SK-N-SH (cell line): ENCODE results near the gene PCK2. TPM values are rescaled to one million over a fixed set of nuclear protein-coding genes. Genes with fewer than 3 reads are reported as not detected.
A peak's percentile ranks its signal among the peaks of the same experiment; 100 is the strongest.

Experiments used
- CTCF ChIA-PET: fragments of 300-600, 350-600 bp; formaldehyde crosslinking; extraction: SDS; loops from one replicate; lab custom pipeline; 2021; lab: Yijun Ruan, JAX
- POLR2A ChIA-PET: fragments of 350-600 bp; sonication (Branson Sonifier 250); formaldehyde crosslinking; extraction: SDS; loops from one replicate; lab custom pipeline; 2020; ENCODE audit warnings: antibody characterized with exemption, inconsistent platforms; lab: Yijun Ruan, JAX
- DNase-seq: peaks from one replicate; pipeline ENCODE4 v3.0.0; 2012
- H2AFZ ChIP-seq: fragments of 200-600 bp; sonication (generic); 2 replicates; pipeline ENCODE4 v1.8.1; 2016; ENCODE audit warnings: antibody characterized with exemption, mild to moderate bottlenecking, low read depth
- H3F3A ChIP-seq: fragments of 200-600 bp; sonication (generic); replicated peaks from 2 replicates; pipeline ENCODE3; 2016; ENCODE audit warnings: antibody characterized with exemption, mild to moderate bottlenecking; ENCODE audit not compliant: insufficient read depth
- H3K27ac ChIP-seq, 2 experiments: fragments of 200-500 bp in 1 of 2; fragments of 200-600 bp in 1 of 2; sonication (Bioruptor generic) in 1 of 2; sonication (generic), shearing (Covaris generic) in 1 of 2; 2 replicates each; pipeline versions ENCODE4 v1.5.1 to v1.6.1; 2014 to 2016; ENCODE audit warnings: low read depth in 2 of 2, inconsistent platforms in 1 of 2, low read length in 1 of 2, mild to moderate bottlenecking in 1 of 2, mixed read lengths in 1 of 2
- H3K27me3 ChIP-seq: fragments of 200-600 bp; sonication (generic), shearing (Covaris generic); 2 replicates; pipeline ENCODE4 v1.6.1; 2016; ENCODE audit warnings: mixed run types; ENCODE audit not compliant: insufficient read depth
- H3K36me3 ChIP-seq, 2 experiments: fragments of 200-500 bp in 1 of 2; fragments of 200-600 bp in 1 of 2; sonication (Bioruptor generic) in 1 of 2; sonication (generic) in 1 of 2; replicated peaks in 1 of 2; 2 replicates each; pipeline versions ENCODE3 to v1.5.1; 2014 to 2016; ENCODE audit warnings: low read length in 1 of 2, mild to moderate bottlenecking in 1 of 2; ENCODE audit not compliant: insufficient read depth in 2 of 2, control insufficient read depth in 1 of 2
- H3K4me1 ChIP-seq, 2 experiments: fragments of 200-500 bp in 1 of 2; fragments of 200-600 bp in 1 of 2; sonication (Bioruptor generic) in 1 of 2; sonication (generic), shearing (Covaris generic) in 1 of 2; 2 replicates each; pipeline versions ENCODE4 v1.5.1 to v1.6.1; 2014 to 2016; ENCODE audit warnings: low read depth in 1 of 2, low read length in 1 of 2, mixed run types in 1 of 2; ENCODE audit not compliant: insufficient read depth in 2 of 2, control insufficient read depth in 1 of 2
- H3K4me2 ChIP-seq: fragments of 200-600 bp; sonication (generic), shearing (Covaris generic); 2 replicates; pipeline ENCODE4 v1.6.1; 2017; ENCODE audit warnings: mixed run types
- H3K4me3 ChIP-seq, 2 experiments: fragments of 200-500 bp in 1 of 2; fragments of 200-600 bp in 1 of 2; sonication (Bioruptor generic) in 1 of 2; sonication (generic), shearing (Covaris generic) in 1 of 2; 2 replicates each; pipeline versions ENCODE4 v1.5.1 to v1.8.1; 2014 to 2016; ENCODE audit warnings: low read depth in 2 of 2, inconsistent platforms in 1 of 2, low read length in 1 of 2, mild to moderate bottlenecking in 1 of 2, mixed read lengths in 1 of 2, moderate library complexity in 1 of 2
- H3K79me2 ChIP-seq: fragments of 200-600 bp; sonication (generic); 2 replicates; pipeline ENCODE4 v1.8.1; 2017; ENCODE audit warnings: mild to moderate bottlenecking; ENCODE audit not compliant: insufficient read depth
- H3K9ac ChIP-seq: fragments of 200-600 bp; sonication (generic); 2 replicates; pipeline ENCODE4 v1.6.1; 2017; ENCODE audit warnings: mixed run types
- H3K9me2 ChIP-seq: fragments of 200-600 bp; sonication (generic); 2 replicates; pipeline ENCODE4 v1.6.1; 2017; ENCODE audit warnings: mixed run types
- H3K9me3 ChIP-seq: fragments of 200-600 bp; sonication (generic); 2 replicates; pipeline ENCODE4 v1.6.1; 2017; ENCODE audit warnings: mixed run types, mild to moderate bottlenecking, moderate library complexity
- H4K20me1 ChIP-seq: fragments of 200-600 bp; sonication (generic); 2 replicates; pipeline ENCODE4 v1.6.1; 2017; ENCODE audit warnings: mild to moderate bottlenecking, mixed run types; ENCODE audit not compliant: insufficient read depth
- CHD2 ChIP-seq: fragments of 150-350 bp; IDR thresholded peaks from 2 replicates; pipeline ENCODE4 v1.6.1; 2018; ENCODE audit warnings: low read length; ENCODE audit not compliant: partially characterized antibody
- ELF1 ChIP-seq: IDR thresholded peaks from 2 replicates; pipeline ENCODE4 v1.4.0; 2012
- EP300 ChIP-seq, 2 experiments: IDR thresholded peaks; 2 replicates each; pipeline versions ENCODE4 v1.4.0 to v1.6.1; 2012; ENCODE audit warnings: borderline replicate concordance in 1 of 2, low read depth in 1 of 2, low read length in 1 of 2
- EZH2phosphoT487 ChIP-seq: fragments of 200-600 bp; sonication (generic); IDR thresholded peaks from 2 replicates; pipeline ENCODE4 v1.6.1; 2017; ENCODE audit warnings: low read depth, mixed run types, mild to moderate bottlenecking, antibody characterized with exemption, moderate library complexity, borderline replicate concordance
- FOXJ3 ChIP-seq: sonication (generic); formaldehyde crosslinking; IDR thresholded peaks from 2 replicates; pipeline ENCODE4 v1.5.1; 2020; ENCODE audit warnings: mild to moderate bottlenecking, missing genetic modification reagents
- FOXM1 ChIP-seq: IDR thresholded peaks from 2 replicates; pipeline ENCODE4 v1.4.0; 2012; ENCODE audit warnings: low read depth, mild to moderate bottlenecking
- MXI1 ChIP-seq: IDR thresholded peaks from 2 replicates; pipeline ENCODE4 v1.6.1; 2012; ENCODE audit warnings: mild to moderate bottlenecking, low read depth, low read length, improper control_type of control experiment
- RFX5 ChIP-seq: IDR thresholded peaks from 2 replicates; pipeline ENCODE4 v1.6.1; 2012; ENCODE audit warnings: mild to moderate bottlenecking, improper control_type of control experiment, low read length
- RXRA ChIP-seq: IDR thresholded peaks from 2 replicates; pipeline ENCODE4 v1.4.0; 2012; ENCODE audit warnings: low read depth, mild to moderate bottlenecking, borderline replicate concordance
- SIN3A ChIP-seq: IDR thresholded peaks from 2 replicates; pipeline ENCODE4 v1.6.1; 2012; ENCODE audit warnings: low read depth, mild to moderate bottlenecking, low read length, moderate library complexity, borderline replicate concordance
- TAF1 ChIP-seq: IDR thresholded peaks from 2 replicates; pipeline ENCODE4 v1.6.1; 2012; ENCODE audit warnings: low read depth, mild to moderate bottlenecking, low read length, moderate library complexity, borderline replicate concordance
- TCF12 ChIP-seq: IDR thresholded peaks from 2 replicates; pipeline ENCODE4 v1.4.0; 2012
- YY1 ChIP-seq: IDR thresholded peaks from 2 replicates; pipeline ENCODE4 v1.4.0; 2012; ENCODE audit warnings: low read depth, mild to moderate bottlenecking
- WGBS: methylation state at CpG from one replicate; pipeline ENCODE4 v1.1.6; 2017; ENCODE audit warnings: low lambda C conversion rate; 5-methylcytosine and 5-hydroxymethylcytosine counted together
- polyA plus RNA-seq, 3 experiments: library from polyadenylated mRNA; depleted of rRNA; stranded (reverse); fragments of >200 nt; gene quantifications; 2 replicates each; pipeline ENCODE4 v1.2.3, GENCODE V29; 2012
- TF ChIP-seq, protein P1 (sequence below): IDR thresholded peaks from 2 replicates; pipeline ENCODE4 v1.4.0; 2012; ENCODE audit warnings: low read depth, borderline replicate concordance
- TF ChIP-seq, protein P2 (sequence below): IDR thresholded peaks from 2 replicates; pipeline ENCODE4 v1.4.0; 2012; ENCODE audit warnings: low read depth

The PCK2 gene
- polyA plus RNA-seq, 1 of the 3 experiments (the other 2 are of a cell fraction), result 16.6 TPM

DNA sequence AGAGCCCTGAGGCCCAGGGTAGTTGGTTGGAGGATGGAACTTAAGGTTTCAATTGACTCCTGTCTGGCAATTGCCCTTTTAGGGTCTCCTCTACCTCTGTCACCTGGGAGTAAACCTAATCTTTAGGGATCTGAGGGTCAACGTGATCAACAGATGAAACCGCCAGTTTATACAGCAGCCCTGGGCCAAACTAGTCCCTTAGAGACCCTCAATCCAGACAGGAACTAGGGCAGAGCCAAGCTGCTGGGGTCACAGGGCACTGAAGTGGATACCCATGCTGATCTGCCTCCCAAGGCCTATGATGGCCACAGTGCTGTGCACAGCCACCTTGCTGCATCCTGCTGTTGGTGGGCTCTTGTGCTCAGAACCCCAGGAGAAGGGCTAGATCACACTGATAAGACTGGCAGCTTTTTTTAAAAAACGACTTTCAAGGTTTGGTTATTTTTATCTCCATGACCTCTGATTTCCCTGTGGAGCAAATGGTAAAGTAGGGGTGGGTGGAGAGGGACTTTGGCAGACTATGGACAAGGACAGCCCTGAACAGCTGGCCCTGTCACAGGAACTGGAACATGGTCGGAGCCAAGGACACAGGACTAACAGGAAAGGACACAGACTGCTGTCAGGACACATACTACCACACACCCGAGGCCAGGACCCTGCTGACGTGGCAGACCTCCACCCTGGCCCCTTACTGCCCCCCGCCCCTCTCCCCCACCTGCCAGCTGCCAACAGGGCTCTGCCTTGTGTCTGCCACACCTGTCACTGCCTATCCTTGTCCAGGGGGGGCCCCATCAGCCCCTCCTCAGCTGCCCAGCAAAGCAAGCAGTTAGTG, 36.8 kb downstream of the PCK2 start:
- Histone ChIP-seq H3F3A (peaks cover 9% of the 10 kb centered on the region), H3K27ac (no peak overlapping the region; a peak in 1 of 4 replicates), H2AFZ (no peak overlapping the region), H3K4me2 (no peak overlapping the region), H3K9me3 (no peaks in the 10 kb centered on the region), H3K4me3 (no peak overlapping the region), H4K20me1 (no peaks in the 10 kb centered on the region), H3K9ac (no peak overlapping the region), H3K27me3 (no peaks in the 10 kb centered on the region), H3K4me1 (peaks cover 0 to 13% of the 10 kb centered on the region in 2 experiments; a peak in 1 of 4 replicates), H3K9me2 (no peaks in the 10 kb centered on the region), H3K79me2 (no peaks in the 10 kb centered on the region), H3K36me3 (no peaks in the 10 kb centered on the region)
- ChIA-PET CTCF (interaction anchor here (1.5 to 1.6 kb wide), 2 partner anchors 20 to 72 kb away, joined by 3 to 6 read pairs; no protein-coding TSS in a partner anchor), POLR2A (interaction anchor here (0.7 to 2.3 kb wide), 2 partner anchors 15 to 16 kb away, joined by 3 to 6 read pairs; partner anchors contain the start of genes DCAF11 and NRL)
- WGBS, result 53% methylated on average over 5 of the region's 7 CpGs
- TF ChIP-seq, protein P1, sequence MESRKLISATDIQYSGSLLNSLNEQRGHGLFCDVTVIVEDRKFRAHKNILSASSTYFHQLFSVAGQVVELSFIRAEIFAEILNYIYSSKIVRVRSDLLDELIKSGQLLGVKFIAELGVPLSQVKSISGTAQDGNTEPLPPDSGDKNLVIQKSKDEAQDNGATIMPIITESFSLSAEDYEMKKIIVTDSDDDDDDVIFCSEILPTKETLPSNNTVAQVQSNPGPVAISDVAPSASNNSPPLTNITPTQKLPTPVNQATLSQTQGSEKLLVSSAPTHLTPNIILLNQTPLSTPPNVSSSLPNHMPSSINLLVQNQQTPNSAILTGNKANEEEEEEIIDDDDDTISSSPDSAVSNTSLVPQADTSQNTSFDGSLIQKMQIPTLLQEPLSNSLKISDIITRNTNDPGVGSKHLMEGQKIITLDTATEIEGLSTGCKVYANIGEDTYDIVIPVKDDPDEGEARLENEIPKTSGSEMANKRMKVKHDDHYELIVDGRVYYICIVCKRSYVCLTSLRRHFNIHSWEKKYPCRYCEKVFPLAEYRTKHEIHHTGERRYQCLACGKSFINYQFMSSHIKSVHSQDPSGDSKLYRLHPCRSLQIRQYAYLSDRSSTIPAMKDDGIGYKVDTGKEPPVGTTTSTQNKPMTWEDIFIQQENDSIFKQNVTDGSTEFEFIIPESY, result no peak
- no peak for TF ChIP-seq EZH2phosphoT487
- TF ChIP-seq TAF1, result no peak
- TF ChIP-seq MXI1, result no peak
- no peak for TF ChIP-seq RFX5
- no peak for TF ChIP-seq SIN3A
- TF ChIP-seq TCF12, result no peak
- TF ChIP-seq FOXJ3 (CRISPR knock-in tag), result no peak
- TF ChIP-seq YY1, result no peak
- no peak for TF ChIP-seq ELF1
- TF ChIP-seq FOXM1, result no peak
- no peak for TF ChIP-seq RXRA
- DNase-seq, result peak; percentile 18

DNA sequence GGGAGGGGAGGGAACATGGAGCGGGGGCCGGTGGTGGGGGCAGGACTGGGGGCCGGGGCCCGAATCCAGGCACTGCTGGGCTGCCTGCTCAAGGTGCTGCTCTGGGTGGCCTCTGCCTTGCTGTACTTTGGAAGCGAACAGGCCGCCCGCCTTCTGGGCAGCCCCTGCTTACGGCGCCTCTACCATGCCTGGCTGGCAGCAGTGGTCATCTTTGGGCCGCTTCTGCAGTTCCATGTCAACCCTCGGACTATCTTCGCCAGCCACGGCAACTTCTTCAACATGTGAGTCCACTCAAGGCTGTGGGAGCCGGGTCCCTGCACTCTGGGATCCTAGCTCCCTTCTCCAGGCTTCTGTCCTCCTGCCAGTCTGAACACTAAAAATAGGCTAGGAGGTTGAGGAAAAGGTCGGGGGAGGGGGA, 37.4 kb downstream of the PCK2 start:
- Histone ChIP-seq H3K4me1 (peaks cover 0 to 13% of the 10 kb centered on the region in 2 experiments; a peak in 1 of 4 replicates), H3K9ac (no peak overlapping the region), H3K4me3 (no peak overlapping the region), H3K4me2 (no peak overlapping the region), H3K79me2 (peaks cover under 1% of the 10 kb centered on the region; the same call in 1 of the 2 replicates), H3F3A (peaks cover 9% of the 10 kb centered on the region), H3K27me3 (no peaks in the 10 kb centered on the region), H3K27ac (no peak overlapping the region), H3K9me3 (no peaks in the 10 kb centered on the region), H2AFZ (no peak overlapping the region), H3K9me2 (no peaks in the 10 kb centered on the region), H3K36me3 (no peaks in the 10 kb centered on the region), H4K20me1 (no peaks in the 10 kb centered on the region)
- TF ChIP-seq TAF1 (no peak), EP300 (IDR thresholded peaks at IDR 0.05; ENCODE audit: borderline replicate concordance in 1 of 2, low read depth in 1 of 2, low read length in 1 of 2) (no peak), RFX5 (no peak), CHD2 (no peak)
- TF ChIP-seq, protein P2, sequence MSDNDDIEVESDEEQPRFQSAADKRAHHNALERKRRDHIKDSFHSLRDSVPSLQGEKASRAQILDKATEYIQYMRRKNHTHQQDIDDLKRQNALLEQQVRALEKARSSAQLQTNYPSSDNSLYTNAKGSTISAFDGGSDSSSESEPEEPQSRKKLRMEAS, result no peak
- 75% methylated on average over 8 of the region's 15 CpGs for WGBS
- ChIA-PET CTCF (interaction anchor here (1.5 to 1.6 kb wide), 2 partner anchors 20 to 73 kb away, joined by 3 to 6 read pairs; no protein-coding TSS in a partner anchor), POLR2A (interaction anchor here (0.7 to 2.3 kb wide), 2 partner anchors 14 to 17 kb away, joined by 3 to 6 read pairs; partner anchors contain the start of genes DCAF11 and NRL)
- DNase-seq, result no peak
